GM12865 (cell line): ENCODE data around the gene RIPPLY1.

Experiments used
- DNase-seq: peaks from one replicate; pipeline ENCODE4 v3.0.0; 2010; ENCODE audit warnings: low read depth
- H3K4me3 ChIP-seq: 2 replicates; pipeline ENCODE4 v1.5.1; 2011; ENCODE audit warnings: mild to moderate bottlenecking, low read depth, low read length, control low read depth
- CTCF ChIP-seq: IDR thresholded peaks from 2 replicates; pipeline ENCODE4 v1.5.1; 2011; ENCODE audit warnings: low read length, control low read depth, low read depth, inconsistent platforms; ENCODE audit not compliant: insufficient read depth; ENCODE audit errors: missing control alignments

RIPPLY1 gene

GRCh38 chrX:106946464-106946863 is 43.3 kb upstream of the RIPPLY1 start:
- H3K4me3 ChIP-seq = no peak overlapping the region
- no peak for TF ChIP-seq CTCF
- DNase-seq = no peak

- no peak for TF ChIP-seq CTCF
- DNase-seq = no peak
- H3K4me3 ChIP-seq = no peak overlapping the region
These were observed 36.9 kb upstream of the RIPPLY1 start for GRCh38 chrX:106940068-106940467.

GRCh38 chrX:106939566-106939965 is 36.4 kb upstream of the RIPPLY1 start:
- TF ChIP-seq CTCF = no peak
- no peak for DNase-seq
- H3K4me3 ChIP-seq = no peak overlapping the region

- DNase-seq = no peak
- no peak overlapping the region for H3K4me3 ChIP-seq
- TF ChIP-seq CTCF = no peak
These were observed 33.1 kb upstream of the RIPPLY1 start for GRCh38 chrX:106936246-106936645.

GRCh38 chrX:106935175-106935574 is 32.0 kb upstream of the RIPPLY1 start:
- H3K4me3 ChIP-seq = no peak overlapping the region
- no peak for TF ChIP-seq CTCF
- DNase-seq = no peak

GRCh38 chrX:106933538-106933961 is 30.4 kb upstream of the RIPPLY1 start:
- no peak for DNase-seq
- TF ChIP-seq CTCF = no peak
- no peak overlapping the region for H3K4me3 ChIP-seq

- no peak for TF ChIP-seq CTCF
- no peak for DNase-seq
- no peak overlapping the region for H3K4me3 ChIP-seq
These were observed 29.9 kb upstream of the RIPPLY1 start for GRCh38 chrX:106932960-106933537.
